GM23338 (cell line): Measurements from ENCODE around the gene PFDN4. TPM values are rescaled to one million over a fixed set of nuclear protein-coding genes. Genes with fewer than 3 reads are reported as not detected.

ENCODE experiments used
- ATAC-seq: fragments of 200-7000 bp; cut with Tn5 transposase; 3 replicates; pipeline ENCODE4 v1.9.1; 2020
- DNase-seq: peaks from one replicate; pipeline ENCODE4 v3.0.0-alpha.2; 2015; ENCODE audit warnings: low spot score
- H2AFZ ChIP-seq: fragments of 200-600 bp; sonication (generic); 2 replicates; pipeline ENCODE4 v1.8.0; 2016; ENCODE audit warnings: antibody characterized with exemption, mild to moderate bottlenecking, moderate library complexity
- H3F3A ChIP-seq: fragments of 200-600 bp; sonication (generic); replicated peaks from 2 replicates; pipeline ENCODE4 v1.8.0; 2017; ENCODE audit warnings: antibody characterized with exemption, mixed run types, low read depth
- H3K27ac ChIP-seq: fragments of 200-600 bp; sonication (generic); 2 replicates; pipeline ENCODE4 v1.6.1; 2016; ENCODE audit warnings: low read depth
- H3K27me3 ChIP-seq: fragments of 200-600 bp; sonication (generic); 2 replicates; pipeline ENCODE4 v1.8.0; 2016; ENCODE audit warnings: mild to moderate bottlenecking, mixed run types, moderate library complexity; ENCODE audit not compliant: insufficient read depth
- H3K36me3 ChIP-seq: fragments of 200-600 bp; sonication (generic); 2 replicates; pipeline ENCODE4 v1.8.0; 2016; ENCODE audit warnings: mild to moderate bottlenecking; ENCODE audit not compliant: insufficient read depth
- H3K4me1 ChIP-seq: fragments of 200-600 bp; sonication (generic); 2 replicates; pipeline ENCODE4 v1.8.0; 2016; ENCODE audit warnings: mild to moderate bottlenecking, moderate library complexity; ENCODE audit not compliant: insufficient read depth
- H3K4me2 ChIP-seq: fragments of 200-600 bp; sonication (generic); 2 replicates; pipeline ENCODE4 v1.7.1; 2017; ENCODE audit warnings: mixed run types
- H3K4me3 ChIP-seq: fragments of 200-600 bp; sonication (generic); 2 replicates; pipeline ENCODE4 v1.6.1; 2016; ENCODE audit warnings: mixed run types
- H3K79me2 ChIP-seq: fragments of 200-600 bp; sonication (generic); replicated peaks from 2 replicates; pipeline ENCODE4 v1.8.0; 2017; ENCODE audit warnings: mild to moderate bottlenecking; ENCODE audit not compliant: insufficient read depth
- H3K9me2 ChIP-seq: fragments of 200-600 bp; sonication (generic); 2 replicates; pipeline ENCODE4 v1.8.0; 2017; ENCODE audit not compliant: insufficient read depth
- H4K20me1 ChIP-seq: fragments of 200-600 bp; sonication (generic); replicated peaks from 2 replicates; pipeline ENCODE4 v1.8.0; 2017; ENCODE audit warnings: mild to moderate bottlenecking; ENCODE audit not compliant: insufficient read depth
- H3K27ac Mint-ChIP-seq: 2 replicates; pipeline ENCODE4 v1.8.0; 2020; ENCODE audit warnings: inconsistent platforms, mild to moderate bottlenecking, moderate library complexity, mixed read lengths
- H3K27me3 Mint-ChIP-seq: 3 replicates; pipeline ENCODE4 v1.8.0; 2022; ENCODE audit warnings: low read depth, mild to moderate bottlenecking, moderate library complexity, mixed read lengths, inconsistent platforms; ENCODE audit not compliant: insufficient read depth, poor library complexity
- H3K36me3 Mint-ChIP-seq: 3 replicates; pipeline ENCODE4 v1.8.0; 2021; ENCODE audit warnings: low read depth, mild to moderate bottlenecking, inconsistent platforms, moderate library complexity, mixed read lengths
- H3K4me1 Mint-ChIP-seq: 3 replicates; pipeline ENCODE4 v1.8.0; 2020; ENCODE audit warnings: mild to moderate bottlenecking, inconsistent platforms, mixed read lengths
- H3K4me3 Mint-ChIP-seq: 3 replicates; pipeline ENCODE4 v1.8.0; 2021; ENCODE audit warnings: moderate library complexity, mild to moderate bottlenecking, inconsistent platforms, mixed read lengths
- H3K9me3 Mint-ChIP-seq: 3 replicates; pipeline ENCODE4 v1.8.0; 2020; ENCODE audit warnings: moderate library complexity, mild to moderate bottlenecking, inconsistent platforms, mixed read lengths
- EZH2 ChIP-seq: fragments of 200-600 bp; sonication (generic); IDR thresholded peaks from one replicate; pipeline ENCODE4 v1.8.0; 2017; ENCODE audit warnings: antibody characterized with exemption, mild to moderate bottlenecking, low read depth; ENCODE audit not compliant: unreplicated experiment
- JUNB ChIP-seq: IDR thresholded peaks from one replicate; pipeline ENCODE4 v1.6.1; 2016; ENCODE audit warnings: antibody characterized with exemption; ENCODE audit not compliant: unreplicated experiment
- STAT1 ChIP-seq: IDR thresholded peaks from one replicate; pipeline ENCODE4 v1.6.1; 2016; ENCODE audit warnings: antibody characterized with exemption; ENCODE audit not compliant: unreplicated experiment
- polyA plus RNA-seq: library from polyadenylated mRNA; unstranded; fragments of >200 nt; fragmentation: Nextera tagmentation; extraction: Ambion mirVana; gene quantifications from 2 replicates; pipeline ENCODE4 v1.2.1, GENCODE V29; 2016
- total RNA-seq: library from RNA; depleted of rRNA; stranded (reverse); fragments of >200 nt; shearing (Covaris generic); gene quantifications from 2 replicates; pipeline ENCODE4 v1.2.3, GENCODE V29; 2014
- TF ChIP-seq, protein P1 (sequence below): fragments of 250-450 bp; sonication (Bioruptor Pico); IDR thresholded peaks from 2 replicates; pipeline ENCODE4 v1.5.0; 2020; ENCODE audit warnings: mild to moderate bottlenecking, moderate library complexity
- TF ChIP-seq, protein P2 (sequence below): IDR thresholded peaks from 2 replicates; pipeline ENCODE4 v1.6.1; 2016; ENCODE audit warnings: antibody characterized with exemption
- TF ChIP-seq, protein P3 (sequence below), 2 experiments: fragments of 200-600 bp in 1 of 2; sonication (generic) in 1 of 2; conservative IDR thresholded peaks; 2 replicates each; pipeline versions ENCODE4 v1.5.1 to v1.6.1; 2016 to 2017; ENCODE audit warnings: antibody characterized with exemption in 2 of 2, low read depth in 2 of 2, mild to moderate bottlenecking in 2 of 2, moderate library complexity in 1 of 2

Gene PFDN4
- total and polyA plus RNA-seq, 2 experiments from 2014 or later, result 105 to 477 TPM

DNA sequence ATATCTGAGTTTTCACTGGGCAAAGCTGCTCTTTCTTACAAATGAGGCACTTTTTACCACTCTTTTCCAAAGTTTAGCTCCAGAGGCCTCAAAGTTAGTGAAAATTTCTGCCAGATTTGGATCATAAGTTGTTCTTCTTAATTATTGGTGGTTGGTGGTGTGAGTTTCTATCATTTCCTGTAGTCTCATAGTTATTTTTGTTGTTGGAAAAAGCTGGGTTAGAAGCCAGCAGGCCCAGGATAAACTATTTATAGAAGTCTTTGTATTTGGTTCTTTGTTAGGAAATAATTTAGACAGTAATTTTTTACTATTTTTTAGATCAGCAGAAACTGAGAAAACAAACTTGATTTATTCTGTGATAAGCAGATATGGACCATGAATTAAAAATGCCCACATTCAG lies 10.6 kb downstream of the PFDN4 start (continued):
- TF ChIP-seq, protein P1, sequence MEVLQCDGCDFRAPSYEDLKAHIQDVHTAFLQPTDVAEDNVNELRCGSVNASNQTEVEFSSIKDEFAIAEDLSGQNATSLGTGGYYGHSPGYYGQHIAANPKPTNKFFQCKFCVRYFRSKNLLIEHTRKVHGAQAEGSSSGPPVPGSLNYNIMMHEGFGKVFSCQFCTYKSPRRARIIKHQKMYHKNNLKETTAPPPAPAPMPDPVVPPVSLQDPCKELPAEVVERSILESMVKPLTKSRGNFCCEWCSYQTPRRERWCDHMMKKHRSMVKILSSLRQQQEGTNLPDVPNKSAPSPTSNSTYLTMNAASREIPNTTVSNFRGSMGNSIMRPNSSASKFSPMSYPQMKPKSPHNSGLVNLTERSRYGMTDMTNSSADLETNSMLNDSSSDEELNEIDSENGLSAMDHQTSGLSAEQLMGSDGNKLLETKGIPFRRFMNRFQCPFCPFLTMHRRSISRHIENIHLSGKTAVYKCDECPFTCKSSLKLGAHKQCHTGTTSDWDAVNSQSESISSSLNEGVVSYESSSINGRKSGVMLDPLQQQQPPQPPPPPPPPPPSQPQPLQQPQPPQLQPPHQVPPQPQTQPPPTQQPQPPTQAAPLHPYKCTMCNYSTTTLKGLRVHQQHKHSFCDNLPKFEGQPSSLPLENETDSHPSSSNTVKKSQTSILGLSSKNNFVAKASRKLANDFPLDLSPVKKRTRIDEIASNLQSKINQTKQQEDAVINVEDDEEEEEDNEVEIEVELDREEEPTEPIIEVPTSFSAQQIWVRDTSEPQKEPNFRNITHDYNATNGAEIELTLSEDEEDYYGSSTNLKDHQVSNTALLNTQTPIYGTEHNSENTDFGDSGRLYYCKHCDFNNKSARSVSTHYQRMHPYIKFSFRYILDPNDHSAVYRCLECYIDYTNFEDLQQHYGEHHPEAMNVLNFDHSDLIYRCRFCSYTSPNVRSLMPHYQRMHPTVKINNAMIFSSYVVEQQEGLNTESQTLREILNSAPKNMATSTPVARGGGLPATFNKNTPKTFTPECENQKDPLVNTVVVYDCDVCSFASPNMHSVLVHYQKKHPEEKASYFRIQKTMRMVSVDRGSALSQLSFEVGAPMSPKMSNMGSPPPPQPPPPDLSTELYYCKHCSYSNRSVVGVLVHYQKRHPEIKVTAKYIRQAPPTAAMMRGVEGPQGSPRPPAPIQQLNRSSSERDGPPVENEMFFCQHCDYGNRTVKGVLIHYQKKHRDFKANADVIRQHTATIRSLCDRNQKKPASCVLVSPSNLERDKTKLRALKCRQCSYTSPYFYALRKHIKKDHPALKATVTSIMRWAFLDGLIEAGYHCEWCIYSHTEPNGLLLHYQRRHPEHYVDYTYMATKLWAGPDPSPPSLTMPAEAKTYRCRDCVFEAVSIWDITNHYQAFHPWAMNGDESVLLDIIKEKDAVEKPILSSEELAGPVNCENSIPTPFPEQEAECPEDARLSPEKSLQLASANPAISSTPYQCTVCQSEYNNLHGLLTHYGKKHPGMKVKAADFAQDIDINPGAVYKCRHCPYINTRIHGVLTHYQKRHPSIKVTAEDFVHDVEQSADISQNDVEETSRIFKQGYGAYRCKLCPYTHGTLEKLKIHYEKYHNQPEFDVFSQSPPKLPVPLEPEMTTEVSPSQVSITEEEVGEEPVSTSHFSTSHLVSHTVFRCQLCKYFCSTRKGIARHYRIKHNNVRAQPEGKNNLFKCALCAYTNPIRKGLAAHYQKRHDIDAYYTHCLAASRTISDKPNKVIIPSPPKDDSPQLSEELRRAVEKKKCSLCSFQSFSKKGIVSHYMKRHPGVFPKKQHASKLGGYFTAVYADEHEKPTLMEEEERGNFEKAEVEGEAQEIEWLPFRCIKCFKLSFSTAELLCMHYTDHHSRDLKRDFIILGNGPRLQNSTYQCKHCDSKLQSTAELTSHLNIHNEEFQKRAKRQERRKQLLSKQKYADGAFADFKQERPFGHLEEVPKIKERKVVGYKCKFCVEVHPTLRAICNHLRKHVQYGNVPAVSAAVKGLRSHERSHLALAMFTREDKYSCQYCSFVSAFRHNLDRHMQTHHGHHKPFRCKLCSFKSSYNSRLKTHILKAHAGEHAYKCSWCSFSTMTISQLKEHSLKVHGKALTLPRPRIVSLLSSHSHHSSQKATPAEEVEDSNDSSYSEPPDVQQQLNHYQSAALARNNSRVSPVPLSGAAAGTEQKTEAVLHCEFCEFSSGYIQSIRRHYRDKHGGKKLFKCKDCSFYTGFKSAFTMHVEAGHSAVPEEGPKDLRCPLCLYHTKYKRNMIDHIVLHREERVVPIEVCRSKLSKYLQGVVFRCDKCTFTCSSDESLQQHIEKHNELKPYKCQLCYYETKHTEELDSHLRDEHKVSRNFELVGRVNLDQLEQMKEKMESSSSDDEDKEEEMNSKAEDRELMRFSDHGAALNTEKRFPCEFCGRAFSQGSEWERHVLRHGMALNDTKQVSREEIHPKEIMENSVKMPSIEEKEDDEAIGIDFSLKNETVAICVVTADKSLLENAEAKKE (CRISPR knock-in tag), result no peak
- TF ChIP-seq, protein P2, sequence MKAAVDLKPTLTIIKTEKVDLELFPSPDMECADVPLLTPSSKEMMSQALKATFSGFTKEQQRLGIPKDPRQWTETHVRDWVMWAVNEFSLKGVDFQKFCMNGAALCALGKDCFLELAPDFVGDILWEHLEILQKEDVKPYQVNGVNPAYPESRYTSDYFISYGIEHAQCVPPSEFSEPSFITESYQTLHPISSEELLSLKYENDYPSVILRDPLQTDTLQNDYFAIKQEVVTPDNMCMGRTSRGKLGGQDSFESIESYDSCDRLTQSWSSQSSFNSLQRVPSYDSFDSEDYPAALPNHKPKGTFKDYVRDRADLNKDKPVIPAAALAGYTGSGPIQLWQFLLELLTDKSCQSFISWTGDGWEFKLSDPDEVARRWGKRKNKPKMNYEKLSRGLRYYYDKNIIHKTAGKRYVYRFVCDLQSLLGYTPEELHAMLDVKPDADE, result no peak
- no peak for TF ChIP-seq STAT1
- TF ChIP-seq JUNB, result no peak

DNA sequence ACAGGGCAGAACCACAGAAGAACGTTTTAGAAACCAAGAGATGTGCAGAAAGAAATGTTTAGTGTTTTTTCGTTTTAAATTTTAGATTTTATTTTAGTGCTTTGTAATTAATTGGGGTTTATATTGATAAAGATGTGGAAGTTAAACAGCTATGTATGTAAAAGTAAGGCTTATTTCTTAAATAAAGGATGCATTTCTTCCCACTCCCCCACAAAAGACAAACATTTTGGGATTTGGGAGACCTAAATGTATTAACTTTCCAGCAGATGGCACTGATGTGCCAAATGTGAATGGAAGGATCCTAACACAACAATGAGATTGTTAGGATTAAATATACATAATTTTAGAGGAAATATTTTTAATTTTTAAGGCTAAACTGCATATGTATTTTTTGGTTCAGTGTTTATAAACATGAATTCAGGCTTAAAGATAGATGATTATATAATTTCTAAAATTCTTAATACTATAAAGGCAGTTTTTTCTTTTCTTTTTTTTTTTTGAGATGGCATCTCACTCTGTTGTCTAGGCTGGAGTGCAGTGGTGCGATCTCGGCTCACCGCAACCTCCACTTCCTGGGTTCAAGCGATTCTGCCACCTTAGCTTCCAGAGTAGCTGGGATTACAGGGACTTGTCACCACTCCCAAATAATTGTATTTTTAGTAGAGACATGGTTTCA lies 12.0 kb downstream of the PFDN4 start:
- peaks cover 26% of the 10 kb centered on the region for H3K4me1 ChIP-seq
- H3K27me3 ChIP-seq, result no peaks in the 10 kb centered on the region
- no peak for ATAC-seq
- Mint-ChIP-seq H3K9me3 (no peaks in the 10 kb centered on the region), H3K4me3 (no peak overlapping the region), H3K4me1 (peaks cover 49% of the 10 kb centered on the region), H3K27me3 (peaks cover 5% of the 10 kb centered on the region), H3K36me3 (peaks cover 34% of the 10 kb centered on the region), H3K27ac (no peak overlapping the region)
- H3K79me2 ChIP-seq, result peaks cover 25% of the 10 kb centered on the region; the same call in 1 of the 2 replicates
- H3K4me3 ChIP-seq, result no peak overlapping the region
- H3K9me2 ChIP-seq, result no peaks in the 10 kb centered on the region
- H2AFZ ChIP-seq, result no peak overlapping the region
- no peaks in the 10 kb centered on the region for H3F3A ChIP-seq
- DNase-seq, result peak; percentile 42
- no peak overlapping the region for H3K4me2 ChIP-seq
- peaks cover 9% of the 10 kb centered on the region for H4K20me1 ChIP-seq
- H3K27ac ChIP-seq, result no peak overlapping the region
- TF ChIP-seq EZH2, result no peak
- TF ChIP-seq, protein P3, sequence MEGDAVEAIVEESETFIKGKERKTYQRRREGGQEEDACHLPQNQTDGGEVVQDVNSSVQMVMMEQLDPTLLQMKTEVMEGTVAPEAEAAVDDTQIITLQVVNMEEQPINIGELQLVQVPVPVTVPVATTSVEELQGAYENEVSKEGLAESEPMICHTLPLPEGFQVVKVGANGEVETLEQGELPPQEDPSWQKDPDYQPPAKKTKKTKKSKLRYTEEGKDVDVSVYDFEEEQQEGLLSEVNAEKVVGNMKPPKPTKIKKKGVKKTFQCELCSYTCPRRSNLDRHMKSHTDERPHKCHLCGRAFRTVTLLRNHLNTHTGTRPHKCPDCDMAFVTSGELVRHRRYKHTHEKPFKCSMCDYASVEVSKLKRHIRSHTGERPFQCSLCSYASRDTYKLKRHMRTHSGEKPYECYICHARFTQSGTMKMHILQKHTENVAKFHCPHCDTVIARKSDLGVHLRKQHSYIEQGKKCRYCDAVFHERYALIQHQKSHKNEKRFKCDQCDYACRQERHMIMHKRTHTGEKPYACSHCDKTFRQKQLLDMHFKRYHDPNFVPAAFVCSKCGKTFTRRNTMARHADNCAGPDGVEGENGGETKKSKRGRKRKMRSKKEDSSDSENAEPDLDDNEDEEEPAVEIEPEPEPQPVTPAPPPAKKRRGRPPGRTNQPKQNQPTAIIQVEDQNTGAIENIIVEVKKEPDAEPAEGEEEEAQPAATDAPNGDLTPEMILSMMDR (conservative IDR thresholded peaks at IDR 0.05; ENCODE audit: low read depth in 2 of 2), result peak; percentile 57 to 66
- peaks cover 21% of the 10 kb centered on the region for H3K36me3 ChIP-seq
